Measurements from ENCODE around the gene USP53.
"Not testable (repeated sequence)": the region's sequence is repeated elsewhere in the genome, so short reads cannot be mapped to it uniquely, and the experiment has no call there.

USP53 gene

DNA sequence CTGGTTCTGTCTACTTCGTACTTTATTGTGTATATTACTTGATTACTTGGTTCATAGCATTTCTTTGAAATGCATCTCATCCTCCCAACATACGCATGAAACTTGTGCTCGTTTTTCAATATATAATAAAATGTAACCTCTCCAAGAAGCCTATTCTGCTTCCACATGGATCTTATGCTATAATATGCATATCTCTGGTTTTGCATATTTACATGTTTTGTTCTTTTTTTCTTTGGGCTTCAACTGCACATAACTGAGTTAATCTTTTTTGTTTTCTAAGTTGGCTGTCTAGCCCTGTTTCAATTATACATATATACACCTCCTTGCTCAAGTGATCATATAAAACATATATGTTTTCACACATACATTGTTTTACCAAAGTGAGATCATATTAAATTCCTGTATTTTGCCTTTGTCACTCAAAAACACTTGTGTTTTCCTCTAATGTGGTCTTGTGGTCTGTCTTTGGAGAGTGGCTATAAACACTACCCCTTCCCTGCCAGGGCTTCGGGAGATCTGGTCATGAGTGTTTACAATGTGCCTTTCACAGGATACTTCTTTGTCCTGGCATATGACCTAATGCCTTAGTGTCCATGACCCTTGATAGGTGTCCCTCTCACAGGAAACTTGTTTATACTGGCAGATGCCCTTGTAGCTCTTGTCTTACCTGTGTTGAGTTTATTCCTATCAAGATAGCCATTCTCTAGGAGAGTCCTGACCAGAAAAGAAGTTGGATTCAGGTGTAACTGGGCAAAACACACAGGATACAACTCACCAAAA lies 17.6 kb downstream of the USP53 start:
- DNase-seq (ENCODE audit: low read depth), result no peak

DNA sequence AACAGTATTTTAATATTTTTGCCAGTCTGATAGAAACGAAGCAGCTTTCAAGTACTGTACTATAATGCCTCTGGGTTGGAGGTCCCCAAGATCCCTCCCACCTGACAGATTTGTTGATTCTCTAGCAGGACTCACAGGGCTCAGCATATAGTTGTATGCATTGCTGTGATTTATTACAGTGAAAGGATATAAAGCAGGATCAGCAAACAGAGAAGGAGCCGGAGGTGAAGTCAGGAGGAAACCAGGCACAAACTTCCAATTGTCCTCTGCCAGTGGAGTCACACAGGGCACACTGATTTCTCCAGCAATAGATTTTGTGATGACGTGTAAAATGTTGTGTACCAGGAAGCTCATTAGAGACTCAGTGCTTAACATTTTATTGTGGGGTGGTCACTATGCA lies 19.0 kb downstream of the USP53 start:
- DNase-seq (ENCODE audit: low read depth), result no peak

DNA sequence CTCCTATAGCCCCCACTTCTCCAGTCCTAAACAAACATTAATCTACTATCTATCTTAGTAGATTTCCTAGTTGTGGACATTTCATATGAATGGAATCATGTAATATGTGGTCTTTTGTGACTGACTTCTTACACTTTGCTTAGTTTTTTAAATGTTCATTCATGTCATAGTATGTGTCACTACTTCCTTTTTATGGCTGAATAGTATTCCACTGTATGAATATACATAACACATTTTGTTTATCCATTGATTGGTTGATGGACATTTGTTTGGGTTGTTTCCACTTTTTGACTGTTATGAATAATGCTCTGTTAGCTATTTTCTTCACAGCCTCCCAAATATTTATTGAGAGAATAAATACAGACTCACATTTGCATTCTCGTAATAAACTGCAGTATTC lies 19.8 kb downstream of the USP53 start:
- no peak for DNase-seq (ENCODE audit: low read depth)

- no peak for DNase-seq (ENCODE audit: low read depth)
Observed at GRCh38 chr4:119233191-119233590, 20.7 kb downstream of the USP53 start.

- DNase-seq (ENCODE audit: low read depth), result no peak
Observed at GRCh38 chr4:119233750-119234149, 21.2 kb downstream of the USP53 start.

DNA sequence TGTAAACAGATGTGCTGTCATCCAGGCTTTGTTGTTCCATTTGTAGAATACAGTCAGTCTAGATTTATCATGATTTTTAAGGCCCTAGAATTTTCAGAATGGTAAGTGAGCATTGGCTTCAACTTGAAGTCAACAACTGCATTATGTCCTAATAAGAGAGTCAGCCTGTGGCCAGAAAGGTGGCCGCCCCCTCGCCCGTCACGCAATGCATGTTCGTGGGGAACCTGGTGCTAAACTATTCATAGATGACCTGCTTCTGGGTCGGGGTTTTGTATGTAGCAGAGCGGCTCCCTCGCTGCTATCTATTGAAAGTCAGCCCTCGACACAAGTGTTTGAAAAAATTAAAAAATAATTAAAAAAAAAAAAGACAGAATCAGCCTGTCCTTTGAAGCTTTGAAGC lies 24.7 kb downstream of the USP53 start:
- DNase-seq (ENCODE audit: low read depth), result no peak

GRCh38 chr4:119237642-119238041 lies 25.1 kb downstream of the USP53 start:
- DNase-seq (ENCODE audit: low read depth), result no peak

GRCh38 chr4:119238068-119238722 lies 25.7 kb downstream of the USP53 start:
- DNase-seq (ENCODE audit: low read depth), result no peak

GRCh38 chr4:119240128-119240527 lies 27.6 kb downstream of the USP53 start:
- DNase-seq (ENCODE audit: low read depth), result no peak

DNA sequence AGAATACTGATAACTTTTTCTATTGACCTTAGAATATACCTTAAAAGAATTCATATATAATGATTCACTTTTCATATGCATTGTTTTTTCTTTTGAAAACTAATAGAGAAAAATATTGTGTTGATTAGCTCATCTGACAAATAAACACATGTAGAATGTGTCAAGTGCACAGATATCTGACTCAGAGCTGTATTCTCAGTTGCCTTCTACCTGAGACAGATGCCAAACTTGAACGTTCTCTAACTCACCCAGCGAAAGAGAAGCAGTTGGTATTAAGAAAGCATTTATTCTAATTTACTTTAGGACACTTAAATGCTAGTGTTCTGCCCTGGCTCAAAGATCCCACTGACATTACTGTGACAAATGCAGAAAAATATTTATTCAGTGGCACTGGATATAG lies 28.1 kb downstream of the USP53 start:
- no peak for DNase-seq (ENCODE audit: low read depth)

GRCh38 chr4:119242417-119242816 lies 29.9 kb downstream of the USP53 start:
- no peak for DNase-seq (ENCODE audit: low read depth)

DNA sequence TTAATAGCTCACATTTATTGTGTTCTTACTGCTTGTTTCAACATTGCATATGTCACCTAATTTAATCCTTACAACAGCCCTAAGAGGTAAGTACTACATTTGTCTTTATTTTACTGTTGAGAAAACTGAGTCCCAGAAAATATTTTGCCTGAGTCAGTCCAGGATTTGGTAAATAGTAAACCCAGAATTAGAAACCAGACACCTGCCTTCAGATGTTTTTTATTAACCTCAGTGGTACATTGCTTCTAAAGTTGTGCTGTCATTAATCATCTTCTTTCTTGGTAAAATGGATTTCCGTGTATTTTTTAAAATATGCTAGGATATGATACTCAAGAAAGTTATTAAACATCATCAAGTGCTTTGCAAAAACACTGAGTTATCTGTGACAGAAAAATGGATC lies 31.4 kb downstream of the USP53 start:
- no peak for DNase-seq (ENCODE audit: low read depth)

DNA sequence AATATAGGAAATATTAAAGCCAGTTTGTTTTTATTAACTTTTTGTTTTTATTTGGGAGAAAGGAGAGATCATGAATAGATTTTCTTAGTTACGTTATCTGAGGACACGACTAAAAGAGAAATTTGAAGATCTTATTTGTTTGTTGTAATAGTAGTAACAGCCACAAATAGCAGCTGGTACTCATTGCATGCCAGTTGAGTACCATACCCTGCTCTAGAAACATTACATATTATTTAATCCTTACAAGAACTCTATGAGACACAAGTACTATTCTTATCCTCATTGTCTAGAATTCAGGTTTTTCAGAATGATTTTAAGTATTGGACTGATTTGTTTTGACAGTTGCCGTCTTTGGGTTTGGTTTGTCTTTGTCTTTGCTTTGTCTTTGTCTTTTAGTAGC lies 31.8 kb downstream of the USP53 start:
- DNase-seq (ENCODE audit: low read depth), result no peak

DNA sequence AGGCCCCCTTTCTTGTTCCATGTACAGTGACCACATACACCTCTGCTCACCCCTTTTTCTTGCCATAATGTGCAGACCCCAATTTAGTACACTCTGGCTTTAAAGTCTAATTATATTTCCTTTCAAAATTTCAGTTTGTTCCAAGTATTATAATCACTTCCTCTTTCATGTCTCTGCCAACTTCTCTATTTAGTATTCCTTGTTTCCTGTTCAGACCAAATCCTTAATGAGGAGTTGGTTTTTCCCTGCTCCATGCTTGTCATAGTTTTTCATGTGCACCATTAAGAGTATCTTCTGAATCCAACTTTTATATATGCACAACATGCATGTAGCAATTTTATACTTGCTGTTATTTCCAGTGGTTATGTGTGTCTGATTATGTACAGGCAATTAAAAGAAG lies 32.3 kb downstream of the USP53 start:
- DNase-seq (ENCODE audit: low read depth), result no peak

GRCh38 chr4:119246177-119246733 lies 33.7 kb downstream of the USP53 start:
- DNase-seq (ENCODE audit: low read depth), result no peak

- not testable (repeated sequence) for DNase-seq (ENCODE audit: low read depth)
Observed at GRCh38 chr4:119251037-119251436, 38.5 kb downstream of the USP53 start.

DNA sequence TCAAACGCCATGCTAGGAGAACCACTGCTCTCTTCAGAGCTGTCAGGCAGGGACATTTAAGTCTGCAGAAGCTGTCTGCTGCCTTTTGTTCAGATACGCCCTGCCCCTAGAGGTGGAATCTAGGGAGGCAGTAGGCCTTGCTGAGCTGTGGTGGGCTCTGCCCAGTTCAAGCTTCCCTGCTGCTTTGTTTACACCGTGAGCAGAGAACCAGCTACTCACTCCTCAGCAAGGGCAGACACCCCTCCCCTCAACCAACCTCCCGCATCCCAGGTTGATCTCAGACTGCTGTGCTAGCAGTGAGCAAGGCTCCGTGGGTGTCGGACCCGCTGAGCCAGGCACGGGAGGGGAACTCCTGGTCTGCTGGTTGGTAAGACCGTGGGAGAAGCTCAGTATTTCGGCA lies 42.7 kb downstream of the USP53 start:
- DNase-seq (ENCODE audit: low read depth), result not testable (repeated sequence)

GRCh38 chr4:119260528-119260927 lies 48.0 kb downstream of the USP53 start:
- no peak for DNase-seq (ENCODE audit: low read depth)

DNA sequence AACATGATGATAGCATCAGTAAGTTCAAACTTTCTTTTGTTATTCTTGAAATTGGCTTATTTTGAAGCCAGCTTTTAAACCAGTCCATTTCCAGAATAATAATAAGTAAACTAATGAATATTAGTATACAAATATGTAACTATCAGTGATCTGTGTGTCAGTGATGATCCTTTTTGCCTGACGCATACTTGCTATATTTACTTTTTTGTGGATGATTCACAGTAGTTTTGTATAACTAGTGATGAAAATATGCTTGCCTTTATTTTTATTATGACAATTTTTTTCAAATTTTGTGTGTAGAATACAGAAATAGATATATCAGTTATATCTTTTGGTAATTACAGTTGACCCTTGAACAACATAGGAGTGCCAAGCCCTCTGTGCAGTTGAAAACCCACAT lies 49.5 kb downstream of the USP53 start:
- DNase-seq (ENCODE audit: low read depth), result no peak

- DNase-seq (ENCODE audit: low read depth), result no peak
Observed at GRCh38 chr4:119264743-119265142, 52.2 kb downstream of the USP53 start.

DNA sequence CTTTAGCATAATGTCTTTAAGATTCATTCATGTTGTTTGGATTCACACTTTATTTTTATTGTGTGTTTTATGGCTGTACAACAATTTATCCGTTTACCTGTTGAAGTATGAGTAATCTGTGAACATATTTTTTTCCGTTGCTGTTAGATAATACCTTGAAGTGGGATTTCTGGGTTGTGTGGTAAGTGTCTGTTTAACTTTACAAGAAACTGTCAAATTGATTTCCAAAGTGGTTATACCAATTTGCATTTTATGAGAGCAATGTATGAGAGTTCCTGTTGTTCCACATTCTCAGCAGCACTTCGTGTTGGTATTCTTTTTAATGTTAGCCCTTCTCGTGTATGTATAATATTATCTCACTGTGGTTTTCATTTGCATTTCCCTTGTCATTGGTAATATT lies 53.6 kb downstream of the USP53 start:
- no peak for DNase-seq (ENCODE audit: low read depth)

GRCh38 chr4:119268466-119268865 lies 56.0 kb downstream of the USP53 start:
- DNase-seq (ENCODE audit: low read depth), result no peak

DNA sequence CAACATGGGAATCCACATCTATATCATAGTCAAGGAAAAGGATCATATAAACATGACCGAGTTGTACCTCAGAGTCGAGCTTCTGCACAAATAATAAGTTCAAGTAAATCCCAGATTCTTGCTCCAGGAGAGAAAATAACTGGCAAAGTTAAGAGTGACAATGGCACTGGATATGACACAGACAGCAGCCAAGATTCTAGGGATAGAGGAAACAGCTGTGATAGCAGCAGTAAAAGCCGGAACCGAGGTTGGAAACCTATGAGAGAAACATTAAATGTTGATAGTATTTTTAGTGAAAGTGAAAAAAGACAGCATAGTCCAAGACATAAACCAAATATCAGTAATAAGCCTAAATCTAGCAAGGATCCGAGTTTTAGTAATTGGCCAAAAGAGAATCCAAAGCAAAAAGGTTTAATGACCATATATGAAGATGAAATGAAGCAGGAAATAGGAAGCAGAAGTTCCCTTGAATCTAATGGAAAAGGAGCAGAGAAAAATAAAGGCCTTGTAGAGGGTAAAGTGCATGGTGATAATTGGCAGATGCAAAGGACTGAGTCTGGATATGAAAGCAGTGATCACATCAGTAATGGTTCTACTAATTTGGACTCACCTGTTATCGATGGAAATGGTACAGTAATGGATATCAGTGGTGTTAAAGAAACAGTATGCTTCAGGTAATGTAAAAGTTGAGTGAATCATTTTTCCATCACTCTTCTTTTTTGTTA lies 59.0 kb downstream of the USP53 start:
- DNase-seq (ENCODE audit: low read depth), result no peak
